GM23338 (cell line): Measurements from ENCODE around the gene BCR. TPM values are rescaled to one million over a fixed set of nuclear protein-coding genes. Genes with fewer than 3 reads are reported as not detected.

Experiments
- ATAC-seq: fragments of 200-7000 bp; cut with Tn5 transposase; 3 replicates; pipeline ENCODE4 v1.9.1; 2020
- DNase-seq: peaks from one replicate; pipeline ENCODE4 v3.0.0-alpha.2; 2015; ENCODE audit warnings: low spot score
- H2AFZ ChIP-seq: fragments of 200-600 bp; sonication (generic); 2 replicates; pipeline ENCODE4 v1.8.0; 2016; ENCODE audit warnings: antibody characterized with exemption, mild to moderate bottlenecking, moderate library complexity
- H3F3A ChIP-seq: fragments of 200-600 bp; sonication (generic); replicated peaks from 2 replicates; pipeline ENCODE4 v1.8.0; 2017; ENCODE audit warnings: antibody characterized with exemption, mixed run types, low read depth
- H3K27ac ChIP-seq: fragments of 200-600 bp; sonication (generic); 2 replicates; pipeline ENCODE4 v1.6.1; 2016; ENCODE audit warnings: low read depth
- H3K27me3 ChIP-seq: fragments of 200-600 bp; sonication (generic); 2 replicates; pipeline ENCODE4 v1.8.0; 2016; ENCODE audit warnings: mild to moderate bottlenecking, mixed run types, moderate library complexity; ENCODE audit not compliant: insufficient read depth
- H3K36me3 ChIP-seq: fragments of 200-600 bp; sonication (generic); 2 replicates; pipeline ENCODE4 v1.8.0; 2016; ENCODE audit warnings: mild to moderate bottlenecking; ENCODE audit not compliant: insufficient read depth
- H3K4me1 ChIP-seq: fragments of 200-600 bp; sonication (generic); 2 replicates; pipeline ENCODE4 v1.8.0; 2016; ENCODE audit warnings: mild to moderate bottlenecking, moderate library complexity; ENCODE audit not compliant: insufficient read depth
- H3K4me2 ChIP-seq: fragments of 200-600 bp; sonication (generic); 2 replicates; pipeline ENCODE4 v1.7.1; 2017; ENCODE audit warnings: mixed run types
- H3K4me3 ChIP-seq: fragments of 200-600 bp; sonication (generic); 2 replicates; pipeline ENCODE4 v1.6.1; 2016; ENCODE audit warnings: mixed run types
- H3K79me2 ChIP-seq: fragments of 200-600 bp; sonication (generic); replicated peaks from 2 replicates; pipeline ENCODE4 v1.8.0; 2017; ENCODE audit warnings: mild to moderate bottlenecking; ENCODE audit not compliant: insufficient read depth
- H3K9me2 ChIP-seq: fragments of 200-600 bp; sonication (generic); 2 replicates; pipeline ENCODE4 v1.8.0; 2017; ENCODE audit not compliant: insufficient read depth
- H4K20me1 ChIP-seq: fragments of 200-600 bp; sonication (generic); replicated peaks from 2 replicates; pipeline ENCODE4 v1.8.0; 2017; ENCODE audit warnings: mild to moderate bottlenecking; ENCODE audit not compliant: insufficient read depth
- H3K27ac Mint-ChIP-seq: 2 replicates; pipeline ENCODE4 v1.8.0; 2020; ENCODE audit warnings: inconsistent platforms, mild to moderate bottlenecking, moderate library complexity, mixed read lengths
- H3K27me3 Mint-ChIP-seq: 3 replicates; pipeline ENCODE4 v1.8.0; 2022; ENCODE audit warnings: low read depth, mild to moderate bottlenecking, moderate library complexity, mixed read lengths, inconsistent platforms; ENCODE audit not compliant: insufficient read depth, poor library complexity
- H3K36me3 Mint-ChIP-seq: 3 replicates; pipeline ENCODE4 v1.8.0; 2021; ENCODE audit warnings: low read depth, mild to moderate bottlenecking, inconsistent platforms, moderate library complexity, mixed read lengths
- H3K4me1 Mint-ChIP-seq: 3 replicates; pipeline ENCODE4 v1.8.0; 2020; ENCODE audit warnings: mild to moderate bottlenecking, inconsistent platforms, mixed read lengths
- H3K4me3 Mint-ChIP-seq: 3 replicates; pipeline ENCODE4 v1.8.0; 2021; ENCODE audit warnings: moderate library complexity, mild to moderate bottlenecking, inconsistent platforms, mixed read lengths
- H3K9me3 Mint-ChIP-seq: 3 replicates; pipeline ENCODE4 v1.8.0; 2020; ENCODE audit warnings: moderate library complexity, mild to moderate bottlenecking, inconsistent platforms, mixed read lengths
- CREB1 ChIP-seq: fragments of 250-450 bp; sonication (Bioruptor Pico); IDR thresholded peaks from 2 replicates; pipeline ENCODE4 v1.5.0; 2020; ENCODE audit warnings: low read depth, mild to moderate bottlenecking, moderate library complexity
- EZH2 ChIP-seq: fragments of 200-600 bp; sonication (generic); IDR thresholded peaks from one replicate; pipeline ENCODE4 v1.8.0; 2017; ENCODE audit warnings: antibody characterized with exemption, mild to moderate bottlenecking, low read depth; ENCODE audit not compliant: unreplicated experiment
- EZH2phosphoT487 ChIP-seq: fragments of 200-600 bp; sonication (generic); IDR thresholded peaks from one replicate; pipeline ENCODE4 v1.8.1; 2018; ENCODE audit warnings: antibody characterized with exemption; ENCODE audit not compliant: unreplicated experiment
- JUNB ChIP-seq: IDR thresholded peaks from one replicate; pipeline ENCODE4 v1.6.1; 2016; ENCODE audit warnings: antibody characterized with exemption; ENCODE audit not compliant: unreplicated experiment
- NANOG ChIP-seq: IDR thresholded peaks from 2 replicates; pipeline ENCODE4 v1.6.1; 2016; ENCODE audit warnings: antibody characterized with exemption, borderline replicate concordance
- POLR2AphosphoS5 ChIP-seq: IDR thresholded peaks from 2 replicates; pipeline ENCODE4 v1.6.1; 2016; ENCODE audit warnings: antibody characterized with exemption, low read depth
- STAT1 ChIP-seq: IDR thresholded peaks from one replicate; pipeline ENCODE4 v1.6.1; 2016; ENCODE audit warnings: antibody characterized with exemption; ENCODE audit not compliant: unreplicated experiment
- ZNF114 ChIP-seq: fragments of 250-450 bp; sonication (Bioruptor Pico); IDR thresholded peaks from 2 replicates; pipeline ENCODE4 v1.5.0; 2020; ENCODE audit warnings: mild to moderate bottlenecking, moderate library complexity
- ZNF331 ChIP-seq: fragments of 250-450 bp; sonication (Bioruptor Pico); IDR thresholded peaks from 2 replicates; pipeline ENCODE4 v1.5.0; 2020; ENCODE audit warnings: low read depth, mild to moderate bottlenecking, moderate library complexity
- polyA plus RNA-seq: library from polyadenylated mRNA; unstranded; fragments of >200 nt; fragmentation: Nextera tagmentation; extraction: Ambion mirVana; gene quantifications from 2 replicates; pipeline ENCODE4 v1.2.1, GENCODE V29; 2016
- total RNA-seq: library from RNA; depleted of rRNA; stranded (reverse); fragments of >200 nt; shearing (Covaris generic); gene quantifications from 2 replicates; pipeline ENCODE4 v1.2.3, GENCODE V29; 2014
- TF ChIP-seq, protein P1 (sequence below): IDR thresholded peaks from one replicate; pipeline ENCODE4 v1.6.1; 2018; ENCODE audit warnings: antibody characterized with exemption; ENCODE audit not compliant: unreplicated experiment
- TF ChIP-seq, protein P2 (sequence below), 2 experiments: fragments of 200-600 bp in 1 of 2; sonication (generic) in 1 of 2; conservative IDR thresholded peaks; 2 replicates each; pipeline versions ENCODE4 v1.5.1 to v1.6.1; 2016 to 2017; ENCODE audit warnings: antibody characterized with exemption in 2 of 2, low read depth in 2 of 2, mild to moderate bottlenecking in 2 of 2, moderate library complexity in 1 of 2
- TF ChIP-seq, protein P3 (sequence below): IDR thresholded peaks from 2 replicates; pipeline ENCODE4 v1.6.1; 2016; ENCODE audit warnings: antibody characterized with exemption
- TF ChIP-seq, protein P4 (sequence below): fragments of 250-450 bp; sonication (Bioruptor Pico); IDR thresholded peaks from 2 replicates; pipeline ENCODE4 v1.5.0; 2020; ENCODE audit warnings: mild to moderate bottlenecking, moderate library complexity

Gene BCR
- total and polyA plus RNA-seq, 2 experiments from 2014 or later = 17.7 to 121 TPM

DNA sequence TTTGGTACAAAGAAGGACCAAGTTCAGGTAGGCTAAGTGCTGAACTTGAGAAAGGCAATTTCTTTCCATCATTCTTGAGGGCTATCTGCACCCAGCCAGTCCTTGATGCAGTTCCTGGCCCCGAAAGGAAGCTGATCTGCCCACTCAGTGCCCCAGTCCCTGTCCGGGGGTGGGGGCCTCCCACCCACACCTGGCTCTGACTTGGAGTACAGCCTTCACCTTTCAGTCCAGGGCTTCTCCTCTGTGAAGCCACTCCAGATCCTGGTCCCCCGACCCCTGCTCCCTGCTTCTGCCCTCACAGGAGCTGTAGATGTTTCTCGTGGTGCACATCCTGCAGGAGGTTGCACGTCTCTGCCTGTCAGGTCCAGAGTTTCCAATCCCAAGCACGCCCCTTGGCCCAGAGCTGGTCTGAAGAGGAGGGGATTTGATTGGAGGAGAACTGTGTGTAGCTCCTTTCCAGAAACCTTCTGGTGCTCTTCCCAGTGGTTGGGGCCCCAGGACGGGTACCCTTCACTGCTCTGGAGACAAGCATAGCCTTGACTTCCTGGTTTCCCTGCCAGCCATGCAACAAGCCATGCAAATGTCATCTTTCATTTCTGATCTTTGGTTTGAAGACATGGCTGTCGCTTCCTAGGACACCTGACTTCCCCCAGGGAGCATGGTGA is 75.3 kb downstream of the BCR start:
- Histone ChIP-seq H3K4me3 (no peak overlapping the region), H3K36me3 (no peaks in the 10 kb centered on the region), H3K4me1 (peaks cover 16% of the 10 kb centered on the region), H3K27ac (no peak overlapping the region), H3K27me3 (no peaks in the 10 kb centered on the region), H2AFZ (no peak overlapping the region), H3K9me2 (no peaks in the 10 kb centered on the region), H4K20me1 (no peaks in the 10 kb centered on the region; the same call in 1 of the 2 replicates), H3K4me2 (no peak overlapping the region), H3F3A (no peaks in the 10 kb centered on the region), H3K79me2 (peaks cover 53% of the 10 kb centered on the region)
- Mint-ChIP-seq H3K4me3 (no peak overlapping the region), H3K4me1 (peaks cover 52% of the 10 kb centered on the region), H3K9me3 (no peaks in the 10 kb centered on the region; the same call in 2 of the 3 replicates), H3K27me3 (peaks cover 2% of the 10 kb centered on the region), H3K27ac (peak overlapping the region; percentile 80; the same call in 1 of the 2 replicates), H3K36me3 (peaks cover 44% of the 10 kb centered on the region)
- no peak for TF ChIP-seq CREB1
- no peak for TF ChIP-seq EZH2
- TF ChIP-seq, protein P1, sequence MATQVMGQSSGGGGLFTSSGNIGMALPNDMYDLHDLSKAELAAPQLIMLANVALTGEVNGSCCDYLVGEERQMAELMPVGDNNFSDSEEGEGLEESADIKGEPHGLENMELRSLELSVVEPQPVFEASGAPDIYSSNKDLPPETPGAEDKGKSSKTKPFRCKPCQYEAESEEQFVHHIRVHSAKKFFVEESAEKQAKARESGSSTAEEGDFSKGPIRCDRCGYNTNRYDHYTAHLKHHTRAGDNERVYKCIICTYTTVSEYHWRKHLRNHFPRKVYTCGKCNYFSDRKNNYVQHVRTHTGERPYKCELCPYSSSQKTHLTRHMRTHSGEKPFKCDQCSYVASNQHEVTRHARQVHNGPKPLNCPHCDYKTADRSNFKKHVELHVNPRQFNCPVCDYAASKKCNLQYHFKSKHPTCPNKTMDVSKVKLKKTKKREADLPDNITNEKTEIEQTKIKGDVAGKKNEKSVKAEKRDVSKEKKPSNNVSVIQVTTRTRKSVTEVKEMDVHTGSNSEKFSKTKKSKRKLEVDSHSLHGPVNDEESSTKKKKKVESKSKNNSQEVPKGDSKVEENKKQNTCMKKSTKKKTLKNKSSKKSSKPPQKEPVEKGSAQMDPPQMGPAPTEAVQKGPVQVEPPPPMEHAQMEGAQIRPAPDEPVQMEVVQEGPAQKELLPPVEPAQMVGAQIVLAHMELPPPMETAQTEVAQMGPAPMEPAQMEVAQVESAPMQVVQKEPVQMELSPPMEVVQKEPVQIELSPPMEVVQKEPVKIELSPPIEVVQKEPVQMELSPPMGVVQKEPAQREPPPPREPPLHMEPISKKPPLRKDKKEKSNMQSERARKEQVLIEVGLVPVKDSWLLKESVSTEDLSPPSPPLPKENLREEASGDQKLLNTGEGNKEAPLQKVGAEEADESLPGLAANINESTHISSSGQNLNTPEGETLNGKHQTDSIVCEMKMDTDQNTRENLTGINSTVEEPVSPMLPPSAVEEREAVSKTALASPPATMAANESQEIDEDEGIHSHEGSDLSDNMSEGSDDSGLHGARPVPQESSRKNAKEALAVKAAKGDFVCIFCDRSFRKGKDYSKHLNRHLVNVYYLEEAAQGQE = no peak
- TF ChIP-seq STAT1 = no peak
- TF ChIP-seq, protein P2, sequence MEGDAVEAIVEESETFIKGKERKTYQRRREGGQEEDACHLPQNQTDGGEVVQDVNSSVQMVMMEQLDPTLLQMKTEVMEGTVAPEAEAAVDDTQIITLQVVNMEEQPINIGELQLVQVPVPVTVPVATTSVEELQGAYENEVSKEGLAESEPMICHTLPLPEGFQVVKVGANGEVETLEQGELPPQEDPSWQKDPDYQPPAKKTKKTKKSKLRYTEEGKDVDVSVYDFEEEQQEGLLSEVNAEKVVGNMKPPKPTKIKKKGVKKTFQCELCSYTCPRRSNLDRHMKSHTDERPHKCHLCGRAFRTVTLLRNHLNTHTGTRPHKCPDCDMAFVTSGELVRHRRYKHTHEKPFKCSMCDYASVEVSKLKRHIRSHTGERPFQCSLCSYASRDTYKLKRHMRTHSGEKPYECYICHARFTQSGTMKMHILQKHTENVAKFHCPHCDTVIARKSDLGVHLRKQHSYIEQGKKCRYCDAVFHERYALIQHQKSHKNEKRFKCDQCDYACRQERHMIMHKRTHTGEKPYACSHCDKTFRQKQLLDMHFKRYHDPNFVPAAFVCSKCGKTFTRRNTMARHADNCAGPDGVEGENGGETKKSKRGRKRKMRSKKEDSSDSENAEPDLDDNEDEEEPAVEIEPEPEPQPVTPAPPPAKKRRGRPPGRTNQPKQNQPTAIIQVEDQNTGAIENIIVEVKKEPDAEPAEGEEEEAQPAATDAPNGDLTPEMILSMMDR (conservative IDR thresholded peaks at IDR 0.05; ENCODE audit: low read depth in 2 of 2) = no peak
- no peak for TF ChIP-seq EZH2phosphoT487
- TF ChIP-seq, protein P3, sequence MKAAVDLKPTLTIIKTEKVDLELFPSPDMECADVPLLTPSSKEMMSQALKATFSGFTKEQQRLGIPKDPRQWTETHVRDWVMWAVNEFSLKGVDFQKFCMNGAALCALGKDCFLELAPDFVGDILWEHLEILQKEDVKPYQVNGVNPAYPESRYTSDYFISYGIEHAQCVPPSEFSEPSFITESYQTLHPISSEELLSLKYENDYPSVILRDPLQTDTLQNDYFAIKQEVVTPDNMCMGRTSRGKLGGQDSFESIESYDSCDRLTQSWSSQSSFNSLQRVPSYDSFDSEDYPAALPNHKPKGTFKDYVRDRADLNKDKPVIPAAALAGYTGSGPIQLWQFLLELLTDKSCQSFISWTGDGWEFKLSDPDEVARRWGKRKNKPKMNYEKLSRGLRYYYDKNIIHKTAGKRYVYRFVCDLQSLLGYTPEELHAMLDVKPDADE = no peak
- no peak for TF ChIP-seq ZNF331 (CRISPR knock-in tag)
- TF ChIP-seq JUNB = no peak
- TF ChIP-seq ZNF114 (CRISPR knock-in tag) = no peak
- TF ChIP-seq, protein P4, sequence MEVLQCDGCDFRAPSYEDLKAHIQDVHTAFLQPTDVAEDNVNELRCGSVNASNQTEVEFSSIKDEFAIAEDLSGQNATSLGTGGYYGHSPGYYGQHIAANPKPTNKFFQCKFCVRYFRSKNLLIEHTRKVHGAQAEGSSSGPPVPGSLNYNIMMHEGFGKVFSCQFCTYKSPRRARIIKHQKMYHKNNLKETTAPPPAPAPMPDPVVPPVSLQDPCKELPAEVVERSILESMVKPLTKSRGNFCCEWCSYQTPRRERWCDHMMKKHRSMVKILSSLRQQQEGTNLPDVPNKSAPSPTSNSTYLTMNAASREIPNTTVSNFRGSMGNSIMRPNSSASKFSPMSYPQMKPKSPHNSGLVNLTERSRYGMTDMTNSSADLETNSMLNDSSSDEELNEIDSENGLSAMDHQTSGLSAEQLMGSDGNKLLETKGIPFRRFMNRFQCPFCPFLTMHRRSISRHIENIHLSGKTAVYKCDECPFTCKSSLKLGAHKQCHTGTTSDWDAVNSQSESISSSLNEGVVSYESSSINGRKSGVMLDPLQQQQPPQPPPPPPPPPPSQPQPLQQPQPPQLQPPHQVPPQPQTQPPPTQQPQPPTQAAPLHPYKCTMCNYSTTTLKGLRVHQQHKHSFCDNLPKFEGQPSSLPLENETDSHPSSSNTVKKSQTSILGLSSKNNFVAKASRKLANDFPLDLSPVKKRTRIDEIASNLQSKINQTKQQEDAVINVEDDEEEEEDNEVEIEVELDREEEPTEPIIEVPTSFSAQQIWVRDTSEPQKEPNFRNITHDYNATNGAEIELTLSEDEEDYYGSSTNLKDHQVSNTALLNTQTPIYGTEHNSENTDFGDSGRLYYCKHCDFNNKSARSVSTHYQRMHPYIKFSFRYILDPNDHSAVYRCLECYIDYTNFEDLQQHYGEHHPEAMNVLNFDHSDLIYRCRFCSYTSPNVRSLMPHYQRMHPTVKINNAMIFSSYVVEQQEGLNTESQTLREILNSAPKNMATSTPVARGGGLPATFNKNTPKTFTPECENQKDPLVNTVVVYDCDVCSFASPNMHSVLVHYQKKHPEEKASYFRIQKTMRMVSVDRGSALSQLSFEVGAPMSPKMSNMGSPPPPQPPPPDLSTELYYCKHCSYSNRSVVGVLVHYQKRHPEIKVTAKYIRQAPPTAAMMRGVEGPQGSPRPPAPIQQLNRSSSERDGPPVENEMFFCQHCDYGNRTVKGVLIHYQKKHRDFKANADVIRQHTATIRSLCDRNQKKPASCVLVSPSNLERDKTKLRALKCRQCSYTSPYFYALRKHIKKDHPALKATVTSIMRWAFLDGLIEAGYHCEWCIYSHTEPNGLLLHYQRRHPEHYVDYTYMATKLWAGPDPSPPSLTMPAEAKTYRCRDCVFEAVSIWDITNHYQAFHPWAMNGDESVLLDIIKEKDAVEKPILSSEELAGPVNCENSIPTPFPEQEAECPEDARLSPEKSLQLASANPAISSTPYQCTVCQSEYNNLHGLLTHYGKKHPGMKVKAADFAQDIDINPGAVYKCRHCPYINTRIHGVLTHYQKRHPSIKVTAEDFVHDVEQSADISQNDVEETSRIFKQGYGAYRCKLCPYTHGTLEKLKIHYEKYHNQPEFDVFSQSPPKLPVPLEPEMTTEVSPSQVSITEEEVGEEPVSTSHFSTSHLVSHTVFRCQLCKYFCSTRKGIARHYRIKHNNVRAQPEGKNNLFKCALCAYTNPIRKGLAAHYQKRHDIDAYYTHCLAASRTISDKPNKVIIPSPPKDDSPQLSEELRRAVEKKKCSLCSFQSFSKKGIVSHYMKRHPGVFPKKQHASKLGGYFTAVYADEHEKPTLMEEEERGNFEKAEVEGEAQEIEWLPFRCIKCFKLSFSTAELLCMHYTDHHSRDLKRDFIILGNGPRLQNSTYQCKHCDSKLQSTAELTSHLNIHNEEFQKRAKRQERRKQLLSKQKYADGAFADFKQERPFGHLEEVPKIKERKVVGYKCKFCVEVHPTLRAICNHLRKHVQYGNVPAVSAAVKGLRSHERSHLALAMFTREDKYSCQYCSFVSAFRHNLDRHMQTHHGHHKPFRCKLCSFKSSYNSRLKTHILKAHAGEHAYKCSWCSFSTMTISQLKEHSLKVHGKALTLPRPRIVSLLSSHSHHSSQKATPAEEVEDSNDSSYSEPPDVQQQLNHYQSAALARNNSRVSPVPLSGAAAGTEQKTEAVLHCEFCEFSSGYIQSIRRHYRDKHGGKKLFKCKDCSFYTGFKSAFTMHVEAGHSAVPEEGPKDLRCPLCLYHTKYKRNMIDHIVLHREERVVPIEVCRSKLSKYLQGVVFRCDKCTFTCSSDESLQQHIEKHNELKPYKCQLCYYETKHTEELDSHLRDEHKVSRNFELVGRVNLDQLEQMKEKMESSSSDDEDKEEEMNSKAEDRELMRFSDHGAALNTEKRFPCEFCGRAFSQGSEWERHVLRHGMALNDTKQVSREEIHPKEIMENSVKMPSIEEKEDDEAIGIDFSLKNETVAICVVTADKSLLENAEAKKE = no peak
- TF ChIP-seq POLR2AphosphoS5 = no peak
- no peak for TF ChIP-seq NANOG
- DNase-seq = no peak
- ATAC-seq = no peak
